Smooth muscle cell (in vitro differentiated cells): ENCODE results near the gene FAM199X. TPM values are rescaled to one million over a fixed set of nuclear protein-coding genes. Genes with fewer than 3 reads are reported as not detected.

Experiments
- DNase-seq: peaks from one replicate; lab custom pipeline; 2025; ENCODE audit not compliant: unreplicated experiment; lab: John Stamatoyannopoulos, UW
- H2AFZ ChIP-seq: fragments of 200-600 bp; sonication (generic); 2 replicates; pipeline ENCODE4 v1.6.0; 2016; ENCODE audit warnings: antibody characterized with exemption, low read depth, mild to moderate bottlenecking
- H3F3A ChIP-seq: fragments of 200-600 bp; sonication (generic); 2 replicates; pipeline ENCODE4 v1.6.0; 2017; ENCODE audit warnings: antibody characterized with exemption, low read depth
- H3K27ac ChIP-seq: fragments of 200-600 bp; sonication (generic); 2 replicates; pipeline ENCODE4 v1.5.1; 2016; ENCODE audit warnings: low read depth, mild to moderate bottlenecking
- H3K27me3 ChIP-seq: fragments of 200-600 bp; sonication (generic); 2 replicates; pipeline ENCODE4 v1.6.1; 2016; ENCODE audit warnings: low read depth, mild to moderate bottlenecking
- H3K36me3 ChIP-seq: fragments of 200-600 bp; sonication (generic); 2 replicates; pipeline ENCODE4 v1.5.1; 2016; ENCODE audit warnings: low read depth
- H3K4me1 ChIP-seq: fragments of 200-600 bp; sonication (generic); 2 replicates; pipeline ENCODE4 v1.5.1; 2016; ENCODE audit warnings: low read depth
- H3K4me2 ChIP-seq: fragments of 200-600 bp; sonication (generic); 2 replicates; pipeline ENCODE4 v1.6.0; 2016; ENCODE audit warnings: mild to moderate bottlenecking
- H3K4me3 ChIP-seq: fragments of 200-600 bp; sonication (generic); 2 replicates; pipeline ENCODE4 v1.5.1; 2016; ENCODE audit warnings: mild to moderate bottlenecking
- H3K79me2 ChIP-seq: fragments of 200-600 bp; sonication (generic); 2 replicates; pipeline ENCODE4 v1.6.0; 2016; ENCODE audit warnings: low read depth, mild to moderate bottlenecking
- H3K9ac ChIP-seq: fragments of 200-600 bp; sonication (generic); 2 replicates; pipeline ENCODE4 v1.6.0; 2016; ENCODE audit warnings: low read depth
- H3K9me3 ChIP-seq: fragments of 200-600 bp; sonication (generic); replicated peaks from 2 replicates; pipeline ENCODE4 v1.5.1; 2016; ENCODE audit warnings: low read depth
- H4K20me1 ChIP-seq: fragments of 200-600 bp; sonication (generic); 2 replicates; pipeline ENCODE4 v1.6.0; 2016; ENCODE audit warnings: low read depth
- WGBS: methylation state at CpG from one replicate; pipeline ENCODE4 v1.1.7; 2016; ENCODE audit warnings: low lambda C conversion rate; 5-methylcytosine and 5-hydroxymethylcytosine counted together
- polyA plus RNA-seq: library from polyadenylated mRNA; unstranded; fragments of >200 nt; fragmentation: Nextera tagmentation; extraction: Ambion mirVana; gene quantifications from 2 replicates; pipeline ENCODE4 v1.2.1, GENCODE V29; 2016
- total RNA-seq: library from RNA; depleted of rRNA; stranded (reverse); fragments of >200 nt; gene quantifications from 2 replicates; pipeline ENCODE4 v1.2.3, GENCODE V29; 2014
- TF ChIP-seq, protein P1 (sequence below): fragments of 200-600 bp; sonication (generic); IDR thresholded peaks from 2 replicates; pipeline ENCODE4 v1.5.1; 2017; ENCODE audit warnings: borderline replicate concordance, mild to moderate bottlenecking, antibody characterized with exemption; ENCODE audit not compliant: insufficient read depth, poor library complexity, severe bottlenecking

Gene FAM199X
- total and polyA plus RNA-seq, 2 experiments from 2014 or later: 4.1 to 16.2 TPM

DNA sequence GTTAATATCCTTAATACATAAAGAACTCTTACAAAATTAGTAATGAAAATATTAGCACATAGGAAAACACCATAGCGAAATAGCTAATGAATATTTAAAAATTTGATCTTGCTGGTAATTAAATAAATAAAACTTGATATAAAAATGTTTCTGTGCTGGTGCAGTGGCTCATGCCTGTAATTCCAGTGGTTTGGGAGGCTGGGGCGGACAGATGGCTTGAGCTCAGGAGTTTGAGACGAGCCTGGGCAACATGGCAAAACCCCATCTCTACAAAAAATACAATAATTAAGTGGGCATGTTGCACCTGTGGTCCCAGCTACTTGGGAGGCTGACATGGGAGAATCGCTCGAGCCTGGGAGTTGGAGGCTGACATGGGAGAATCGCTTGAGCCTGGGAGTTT is 7.6 kb downstream of the FAM199X start:
- no peaks in the 10 kb centered on the region for H3F3A ChIP-seq
- H3K4me3 ChIP-seq: no peak overlapping the region
- no peaks in the 10 kb centered on the region for H3K4me1 ChIP-seq
- H3K36me3 ChIP-seq: peaks cover 8% of the 10 kb centered on the region
- DNase-seq: no peak
- H3K27ac ChIP-seq: no peak overlapping the region
- no peak overlapping the region for H2AFZ ChIP-seq
- TF ChIP-seq, protein P1, sequence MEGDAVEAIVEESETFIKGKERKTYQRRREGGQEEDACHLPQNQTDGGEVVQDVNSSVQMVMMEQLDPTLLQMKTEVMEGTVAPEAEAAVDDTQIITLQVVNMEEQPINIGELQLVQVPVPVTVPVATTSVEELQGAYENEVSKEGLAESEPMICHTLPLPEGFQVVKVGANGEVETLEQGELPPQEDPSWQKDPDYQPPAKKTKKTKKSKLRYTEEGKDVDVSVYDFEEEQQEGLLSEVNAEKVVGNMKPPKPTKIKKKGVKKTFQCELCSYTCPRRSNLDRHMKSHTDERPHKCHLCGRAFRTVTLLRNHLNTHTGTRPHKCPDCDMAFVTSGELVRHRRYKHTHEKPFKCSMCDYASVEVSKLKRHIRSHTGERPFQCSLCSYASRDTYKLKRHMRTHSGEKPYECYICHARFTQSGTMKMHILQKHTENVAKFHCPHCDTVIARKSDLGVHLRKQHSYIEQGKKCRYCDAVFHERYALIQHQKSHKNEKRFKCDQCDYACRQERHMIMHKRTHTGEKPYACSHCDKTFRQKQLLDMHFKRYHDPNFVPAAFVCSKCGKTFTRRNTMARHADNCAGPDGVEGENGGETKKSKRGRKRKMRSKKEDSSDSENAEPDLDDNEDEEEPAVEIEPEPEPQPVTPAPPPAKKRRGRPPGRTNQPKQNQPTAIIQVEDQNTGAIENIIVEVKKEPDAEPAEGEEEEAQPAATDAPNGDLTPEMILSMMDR: no peak
- H3K9me3 ChIP-seq: peaks cover 3% of the 10 kb centered on the region
- peaks cover 16% of the 10 kb centered on the region for H4K20me1 ChIP-seq
- H3K27me3 ChIP-seq: no peaks in the 10 kb centered on the region
- 75% methylated on average over 6 of the region's 6 CpGs for WGBS
- H3K9ac ChIP-seq: no peak overlapping the region
- H3K79me2 ChIP-seq: peaks cover 15% of the 10 kb centered on the region
- no peak overlapping the region for H3K4me2 ChIP-seq

DNA sequence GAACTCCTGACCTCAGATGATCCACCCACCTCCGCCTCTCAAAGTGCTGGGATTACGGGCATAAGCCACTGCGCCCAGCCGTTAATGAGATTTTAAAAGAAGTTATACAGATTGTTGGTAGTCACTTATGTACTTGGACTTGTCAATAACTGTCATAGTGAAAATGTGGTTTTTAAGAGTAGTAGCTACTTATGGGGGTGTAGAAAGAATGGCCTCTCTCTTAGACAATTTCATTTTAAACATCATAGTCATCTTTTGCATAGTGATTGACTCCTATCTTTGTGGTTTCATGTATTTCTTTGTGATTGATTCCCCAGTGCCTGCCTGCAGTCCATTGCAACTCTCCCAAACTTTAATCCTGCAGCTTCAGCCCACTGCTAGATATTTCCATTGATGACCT is 17.4 kb downstream of the FAM199X start:
- TF ChIP-seq, protein P1: no peak

DNA sequence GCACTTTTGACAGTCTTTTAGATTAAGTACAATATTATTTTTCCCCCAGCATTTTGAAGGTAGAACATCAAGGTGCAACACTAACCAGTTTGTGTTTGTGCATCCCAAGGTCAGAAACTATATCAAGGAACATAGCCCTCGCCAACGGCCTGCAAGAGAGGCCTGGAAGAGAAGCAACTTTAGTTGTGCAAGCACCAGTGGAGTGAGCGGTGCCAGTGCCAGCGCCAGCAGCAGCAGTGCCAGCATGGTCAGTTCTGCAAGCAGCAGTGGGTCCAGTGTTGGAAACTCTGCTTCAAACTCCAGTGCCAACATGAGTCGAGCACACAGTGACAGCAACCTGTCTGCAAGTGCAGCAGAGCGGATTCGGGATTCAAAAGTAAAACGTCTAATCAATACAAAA is 21.7 kb downstream of the FAM199X start:
- Histone ChIP-seq H3K9ac (no peak overlapping the region), H2AFZ (no peak overlapping the region), H3K79me2 (no peaks in the 10 kb centered on the region), H3K27me3 (no peaks in the 10 kb centered on the region), H3K36me3 (peaks cover 9% of the 10 kb centered on the region), H4K20me1 (no peaks in the 10 kb centered on the region), H3K9me3 (no peaks in the 10 kb centered on the region), H3K4me1 (no peaks in the 10 kb centered on the region), H3K27ac (no peak overlapping the region), H3F3A (no peaks in the 10 kb centered on the region), H3K4me2 (no peak overlapping the region), H3K4me3 (no peak overlapping the region)
- WGBS: 85% methylated on average over 8 of the region's 8 CpGs
- TF ChIP-seq, protein P1: no peak
- DNase-seq: no peak

More for the DNA sequence above, 17.4 kb downstream of the FAM199X start:
- no peaks in the 10 kb centered on the region for H3F3A ChIP-seq
- no peak overlapping the region for H2AFZ ChIP-seq
- H3K27me3 ChIP-seq: no peaks in the 10 kb centered on the region
- no peaks in the 10 kb centered on the region for H3K4me1 ChIP-seq
- no peak overlapping the region for H3K9ac ChIP-seq
- no peak for DNase-seq
- H3K27ac ChIP-seq: no peak overlapping the region
- H4K20me1 ChIP-seq: peaks cover 16% of the 10 kb centered on the region
- no peak overlapping the region for H3K4me3 ChIP-seq
- WGBS: 89% methylated on average over 4 of the region's 4 CpGs
- no peaks in the 10 kb centered on the region for H3K9me3 ChIP-seq
- no peak overlapping the region for H3K4me2 ChIP-seq
- peaks cover 6% of the 10 kb centered on the region for H3K79me2 ChIP-seq
- H3K36me3 ChIP-seq: no peaks in the 10 kb centered on the region

DNA sequence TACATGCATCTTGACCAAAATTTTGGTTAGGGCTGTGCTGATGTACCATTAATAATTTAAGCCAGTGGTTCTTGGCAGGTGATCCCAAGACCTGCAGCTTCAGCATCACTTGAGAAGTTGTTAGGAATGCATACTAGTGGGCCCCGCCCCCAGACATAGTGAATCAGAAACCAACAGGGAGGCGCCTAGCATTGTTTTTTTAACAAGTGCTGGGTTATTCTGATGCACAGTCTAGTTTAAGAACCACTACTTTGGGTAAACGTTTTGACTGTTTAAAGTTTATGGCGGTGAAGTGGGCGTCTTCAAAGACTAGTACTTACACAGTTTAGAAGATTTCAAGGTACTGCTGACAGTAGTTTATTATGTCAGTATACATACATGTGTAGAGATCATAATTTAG is 23.6 kb downstream of the FAM199X start:
- WGBS: 71% methylated on average over 5 of the region's 5 CpGs
- Histone ChIP-seq H3K4me3 (no peak overlapping the region), H3K4me1 (no peaks in the 10 kb centered on the region), H4K20me1 (no peaks in the 10 kb centered on the region), H2AFZ (no peak overlapping the region), H3K79me2 (no peaks in the 10 kb centered on the region), H3K27ac (no peak overlapping the region), H3F3A (no peaks in the 10 kb centered on the region), H3K27me3 (no peaks in the 10 kb centered on the region), H3K36me3 (peaks cover 9% of the 10 kb centered on the region), H3K4me2 (no peak overlapping the region), H3K9me3 (no peaks in the 10 kb centered on the region), H3K9ac (no peak overlapping the region)
- DNase-seq: no peak
- TF ChIP-seq, protein P1: no peak
